Lower leg skin (tissue), 3 donors: ENCODE measurements around the gene NAMPT.

Source experiments
- POLR2A ChIP-seq, 2 donors: fragments of 450-650 bp; IDR thresholded peaks; one replicate each; pipeline ENCODE4 v1.6.1; 2016 to 2017; ENCODE audit warnings: antibody characterized with exemption in 2 of 2, mild to moderate bottlenecking in 1 of 2, moderate library complexity in 1 of 2
- TF ChIP-seq, protein P1 (sequence below), 3 donors: fragments of 450-650 bp; IDR thresholded peaks; one replicate each; pipeline ENCODE4 v1.5.1; 2016; ENCODE audit warnings: antibody characterized with exemption in 3 of 3, mild to moderate bottlenecking in 3 of 3, moderate library complexity in 2 of 3

- TF ChIP-seq, protein P1, sequence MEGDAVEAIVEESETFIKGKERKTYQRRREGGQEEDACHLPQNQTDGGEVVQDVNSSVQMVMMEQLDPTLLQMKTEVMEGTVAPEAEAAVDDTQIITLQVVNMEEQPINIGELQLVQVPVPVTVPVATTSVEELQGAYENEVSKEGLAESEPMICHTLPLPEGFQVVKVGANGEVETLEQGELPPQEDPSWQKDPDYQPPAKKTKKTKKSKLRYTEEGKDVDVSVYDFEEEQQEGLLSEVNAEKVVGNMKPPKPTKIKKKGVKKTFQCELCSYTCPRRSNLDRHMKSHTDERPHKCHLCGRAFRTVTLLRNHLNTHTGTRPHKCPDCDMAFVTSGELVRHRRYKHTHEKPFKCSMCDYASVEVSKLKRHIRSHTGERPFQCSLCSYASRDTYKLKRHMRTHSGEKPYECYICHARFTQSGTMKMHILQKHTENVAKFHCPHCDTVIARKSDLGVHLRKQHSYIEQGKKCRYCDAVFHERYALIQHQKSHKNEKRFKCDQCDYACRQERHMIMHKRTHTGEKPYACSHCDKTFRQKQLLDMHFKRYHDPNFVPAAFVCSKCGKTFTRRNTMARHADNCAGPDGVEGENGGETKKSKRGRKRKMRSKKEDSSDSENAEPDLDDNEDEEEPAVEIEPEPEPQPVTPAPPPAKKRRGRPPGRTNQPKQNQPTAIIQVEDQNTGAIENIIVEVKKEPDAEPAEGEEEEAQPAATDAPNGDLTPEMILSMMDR (IDR thresholded peaks at IDR 0.05) = no peak
- no peak for TF ChIP-seq POLR2A (IDR thresholded peaks at IDR 0.05)
Measured at GRCh38 chr7:106326594-106327537, 42.1 kb upstream of the NAMPT start.
